Tongue (tissue), 2 donors: ENCODE results near the gene NCOR2. TPM values are rescaled to one million over a fixed set of nuclear protein-coding genes. Genes with fewer than 3 reads are reported as not detected.
A peak's percentile ranks its signal among the peaks of the same experiment; 100 is the strongest.

Experiments
- DNase-seq: peaks from one replicate; pipeline ENCODE4 v3.0.0-alpha.2; 2015
- total RNA-seq: library from RNA; depleted of rRNA; stranded (reverse); fragments of >200 nt; gene quantifications from one replicate; pipeline ENCODE4 v1.2.3, GENCODE V29; 2014

Gene NCOR2
- total RNA-seq, result 147 TPM

DNA sequence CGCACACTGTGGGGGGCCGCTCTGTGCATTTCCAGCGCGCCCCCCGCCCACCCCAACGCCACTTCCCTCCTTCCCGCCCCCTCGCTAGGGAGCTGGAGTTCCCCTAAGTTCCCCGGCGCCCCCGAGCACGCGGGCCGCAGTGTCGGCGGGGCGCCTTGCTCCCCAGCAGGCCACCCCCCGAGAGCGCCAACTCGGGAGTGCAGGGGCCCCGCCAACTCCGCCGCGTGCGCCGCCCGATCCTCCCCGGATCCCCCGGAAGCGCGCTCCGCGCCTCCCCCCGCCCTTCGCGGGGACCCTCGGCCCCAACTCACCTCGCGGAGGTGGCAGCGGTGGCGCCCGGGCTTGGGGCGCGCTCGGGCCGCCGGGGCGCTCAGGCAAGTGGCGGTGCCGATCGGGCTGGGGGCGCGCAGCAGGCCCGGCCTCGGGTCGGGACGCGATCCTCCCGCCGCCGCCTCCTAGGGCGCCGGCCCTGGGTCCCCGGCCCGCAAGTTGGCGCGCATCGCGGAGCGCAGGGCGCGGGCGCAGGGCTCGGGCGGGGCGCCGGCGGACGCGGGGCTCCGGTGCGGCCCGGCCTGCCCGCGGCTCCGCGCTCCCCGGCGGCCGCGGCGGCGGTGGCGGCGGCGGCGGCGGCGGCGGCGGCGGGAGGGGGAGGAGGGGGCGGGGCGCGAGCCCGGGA lies at the start of gene NCOR2:
TSS of gene NCOR2 (minus strand) at position 616 of the 676 bp plus-strand sequence. CDS start 72,361 bp downstream, outside the sequence.
- DNase-seq, result no peak

DNA sequence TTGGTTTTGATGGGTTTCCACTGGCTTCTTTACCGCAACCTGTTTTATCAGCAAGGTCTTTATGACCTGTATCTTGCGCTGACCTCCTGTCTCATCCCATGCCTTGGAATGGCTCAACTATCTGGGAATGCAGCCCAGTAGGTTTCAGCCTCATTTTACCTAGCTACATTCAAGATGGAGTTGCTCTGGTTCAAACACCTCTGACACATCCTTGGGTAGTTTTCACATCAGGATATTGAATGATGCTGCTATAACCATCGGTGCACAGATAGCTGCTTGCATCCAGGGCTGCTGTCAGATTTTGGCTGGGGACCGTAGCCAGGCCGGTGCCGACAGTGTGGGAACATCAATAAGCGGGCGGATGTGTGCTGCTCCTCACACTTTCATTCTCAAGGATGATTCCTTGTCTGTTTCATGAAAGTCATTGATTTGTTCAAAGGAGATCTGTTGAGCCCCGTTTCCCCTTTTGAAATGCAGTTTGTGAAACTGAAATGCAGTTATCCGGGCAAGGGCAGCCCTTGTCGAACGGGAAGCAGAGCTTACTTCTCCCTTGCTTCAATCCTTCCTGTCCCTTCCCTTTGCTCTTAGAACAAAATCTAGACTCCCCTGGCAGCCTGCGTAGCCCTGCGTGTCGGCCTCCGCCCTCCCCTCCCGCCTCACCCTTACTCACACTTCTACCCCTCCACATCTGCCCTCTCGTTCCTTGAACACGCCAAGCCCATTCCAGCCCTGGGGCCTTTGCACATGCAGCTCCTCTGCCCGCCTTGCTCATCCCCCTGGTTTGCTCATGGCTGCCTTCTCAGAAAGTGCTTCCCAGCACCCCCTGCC lies 49.2 kb upstream of the NCOR2 start:
- no peak for DNase-seq

DNA sequence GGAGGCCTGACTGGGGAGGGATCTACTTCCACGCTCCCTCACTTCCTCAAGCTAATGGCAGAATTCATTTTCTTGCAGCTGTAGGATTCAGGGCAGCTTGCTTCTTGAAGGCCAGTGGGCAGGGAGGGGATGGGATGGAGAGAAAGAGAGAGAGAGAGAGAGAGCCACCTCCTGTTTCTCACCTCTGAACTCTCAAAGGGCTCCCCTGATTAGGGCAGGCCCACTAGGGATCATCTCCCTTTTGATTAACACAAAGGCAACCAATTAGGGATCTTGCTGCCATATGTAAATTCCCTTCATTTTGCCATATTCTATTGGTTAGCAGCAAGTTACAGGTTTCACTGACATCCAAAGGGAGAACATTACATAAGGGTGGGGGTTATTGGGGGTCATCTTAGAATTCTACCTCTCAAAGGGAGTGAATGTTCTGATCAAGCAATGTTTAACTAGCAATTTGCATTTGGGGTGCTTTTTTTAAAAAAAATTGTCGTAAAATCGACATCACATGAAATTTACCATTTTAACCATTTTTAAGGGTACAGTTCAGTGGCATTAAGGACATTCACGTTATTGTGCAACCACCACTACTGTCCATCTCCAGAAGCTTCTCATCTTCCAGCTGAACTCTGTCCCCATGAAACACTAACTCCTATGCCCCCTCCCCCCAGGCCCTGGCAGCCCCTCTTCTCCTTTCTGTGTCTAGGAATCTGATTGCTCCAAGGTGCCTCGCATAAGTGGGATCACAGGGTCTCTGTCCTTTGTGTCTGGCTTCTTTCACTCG lies 47.3 kb upstream of the NCOR2 start:
- no peak for DNase-seq

DNA sequence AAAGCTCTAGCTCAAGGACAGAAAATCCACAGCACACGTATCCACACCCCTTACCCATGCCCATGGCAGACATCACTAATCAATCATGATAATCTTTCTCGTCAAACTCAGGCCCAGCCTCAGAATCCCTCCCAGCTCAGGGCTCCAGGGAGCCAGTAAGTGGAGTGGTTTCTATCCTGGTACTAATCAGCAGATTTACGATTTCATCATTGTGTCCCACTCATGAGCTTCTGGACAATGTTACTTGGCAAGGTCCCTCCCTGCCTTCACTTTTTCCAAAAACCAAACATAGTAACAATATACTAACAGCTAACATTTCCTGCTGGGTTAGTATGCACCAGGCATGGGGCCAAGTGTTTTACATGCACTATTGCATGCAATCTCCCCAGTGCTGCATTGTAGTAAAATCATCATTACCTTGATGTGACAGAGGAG lies 45.8 kb upstream of the NCOR2 start:
- peak; percentile 87 for DNase-seq

DNA sequence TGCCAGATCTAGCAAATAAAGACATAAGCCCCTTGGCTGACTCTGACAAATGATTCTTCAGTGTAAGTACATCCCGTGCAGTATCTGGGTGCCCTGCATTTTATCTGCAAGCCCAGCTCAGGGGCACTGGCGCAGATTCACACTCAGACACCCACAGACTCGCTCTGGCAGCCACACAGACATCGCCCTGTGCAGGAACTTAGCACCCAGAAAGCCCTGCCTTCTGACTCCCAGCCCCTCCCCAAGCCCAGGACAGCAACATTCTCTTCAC lies 44.9 kb upstream of the NCOR2 start:
- no peak for DNase-seq

DNA sequence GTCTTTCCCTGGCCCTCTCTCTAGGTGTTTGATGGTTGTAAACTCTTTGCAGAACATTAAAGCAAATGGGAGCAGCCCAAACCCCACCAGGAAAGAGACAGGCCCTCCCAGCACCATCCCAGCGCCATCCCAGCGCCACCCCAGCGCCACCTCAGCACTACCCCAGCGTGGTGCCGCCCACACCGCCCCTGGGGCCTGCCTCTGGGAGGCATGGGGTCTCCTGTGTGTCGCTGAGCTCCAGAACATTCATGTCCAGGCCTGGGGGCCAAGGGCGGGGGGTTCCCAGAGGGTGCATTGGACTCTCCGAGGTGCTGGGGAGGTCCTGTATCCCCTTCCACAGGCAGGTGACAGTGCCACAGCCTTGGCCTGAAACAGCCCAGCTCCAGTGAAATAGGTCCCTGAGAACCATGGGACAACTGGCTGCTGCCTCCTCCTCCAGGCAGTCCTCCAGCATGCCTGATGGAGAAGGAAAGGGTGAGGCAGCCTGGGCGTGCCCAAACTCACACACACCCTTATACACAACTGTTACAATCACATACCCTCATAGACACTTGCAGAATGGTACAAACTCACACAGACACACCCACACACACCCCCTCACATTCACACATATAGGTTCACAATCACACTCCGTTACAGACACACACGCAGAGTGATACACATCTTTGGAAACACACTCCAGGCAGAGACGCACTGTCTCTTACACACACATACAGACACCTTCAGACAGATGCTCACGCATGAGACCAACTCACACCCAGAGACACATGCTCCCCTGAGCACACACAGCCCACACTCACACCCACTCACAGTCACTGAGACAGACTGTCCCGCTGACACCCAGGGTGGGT lies 44.4 kb upstream of the NCOR2 start:
- no peak for DNase-seq

DNA sequence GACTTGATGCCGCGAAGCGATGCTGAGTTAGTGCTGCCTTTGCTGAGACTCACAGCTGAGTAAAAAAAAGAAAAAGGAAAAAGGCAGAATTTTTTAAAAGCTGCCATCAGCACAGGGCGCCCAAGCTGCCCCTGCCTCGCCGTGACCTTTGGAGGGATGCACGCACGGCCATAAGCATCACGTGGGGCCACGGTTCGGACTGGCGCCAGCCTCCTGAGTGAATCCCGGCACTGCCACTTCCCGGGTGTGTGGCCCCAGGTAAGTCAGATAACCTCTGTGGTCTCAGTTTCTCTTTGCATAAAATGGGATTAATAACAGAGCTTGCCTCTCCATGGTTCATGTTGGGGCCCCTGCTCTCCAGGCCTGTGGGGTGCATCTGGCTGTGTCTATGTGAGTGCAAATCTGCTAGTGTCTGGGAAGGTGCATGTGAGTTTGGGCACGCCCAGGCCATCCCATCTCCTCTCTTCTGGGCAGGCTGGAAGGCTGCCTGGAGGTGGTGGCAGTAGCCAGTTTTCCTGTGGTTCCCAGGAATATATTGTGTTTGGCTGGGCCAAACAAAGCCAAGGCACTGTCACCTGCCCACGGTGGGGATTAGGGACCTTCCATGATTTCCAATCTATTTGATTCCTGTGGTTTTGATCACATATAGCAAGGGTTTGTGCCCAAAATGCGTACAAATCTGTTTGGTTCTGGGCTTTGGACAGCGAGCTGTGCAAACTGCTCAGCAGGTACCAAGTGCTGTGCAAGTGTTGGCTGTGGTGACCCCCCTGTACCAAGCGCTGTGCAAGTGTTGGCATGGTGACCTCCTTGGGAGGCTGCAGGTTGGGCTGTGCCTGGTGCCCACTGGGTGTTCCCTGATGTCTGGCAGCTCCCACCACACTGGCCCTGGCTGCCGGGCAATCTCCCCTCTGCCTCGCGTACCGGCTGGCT lies 43.5 kb upstream of the NCOR2 start:
- DNase-seq, result no peak

DNA sequence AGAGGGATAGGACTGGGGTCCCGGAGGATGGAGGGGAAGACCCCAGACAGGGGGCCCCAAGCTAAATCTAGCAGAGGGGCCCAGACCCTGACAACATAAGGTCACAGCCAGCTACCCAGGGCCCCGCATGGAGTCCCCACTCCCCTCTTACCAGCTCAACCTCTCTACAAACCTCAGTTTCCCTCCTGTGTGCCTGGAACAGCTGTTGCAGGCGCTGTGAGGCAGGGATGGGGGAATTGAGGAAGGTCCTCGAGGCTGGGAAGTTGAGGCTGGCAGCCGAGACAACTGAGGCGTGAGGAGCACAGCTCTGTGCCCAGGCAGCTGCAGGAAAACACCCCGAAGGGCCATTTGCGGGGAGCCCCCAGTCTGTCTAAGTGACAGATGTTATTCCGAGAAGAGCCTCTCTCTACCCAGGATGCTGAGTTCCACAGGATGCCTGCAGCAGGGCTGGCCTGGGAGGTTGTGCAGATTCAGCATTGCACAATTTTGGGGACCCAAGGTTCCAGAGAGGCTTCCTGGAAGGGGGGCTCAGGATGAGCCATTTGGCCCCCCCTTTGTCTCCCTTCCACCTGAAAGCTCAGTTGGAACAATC lies 42.7 kb upstream of the NCOR2 start:
- no peak for DNase-seq

DNA sequence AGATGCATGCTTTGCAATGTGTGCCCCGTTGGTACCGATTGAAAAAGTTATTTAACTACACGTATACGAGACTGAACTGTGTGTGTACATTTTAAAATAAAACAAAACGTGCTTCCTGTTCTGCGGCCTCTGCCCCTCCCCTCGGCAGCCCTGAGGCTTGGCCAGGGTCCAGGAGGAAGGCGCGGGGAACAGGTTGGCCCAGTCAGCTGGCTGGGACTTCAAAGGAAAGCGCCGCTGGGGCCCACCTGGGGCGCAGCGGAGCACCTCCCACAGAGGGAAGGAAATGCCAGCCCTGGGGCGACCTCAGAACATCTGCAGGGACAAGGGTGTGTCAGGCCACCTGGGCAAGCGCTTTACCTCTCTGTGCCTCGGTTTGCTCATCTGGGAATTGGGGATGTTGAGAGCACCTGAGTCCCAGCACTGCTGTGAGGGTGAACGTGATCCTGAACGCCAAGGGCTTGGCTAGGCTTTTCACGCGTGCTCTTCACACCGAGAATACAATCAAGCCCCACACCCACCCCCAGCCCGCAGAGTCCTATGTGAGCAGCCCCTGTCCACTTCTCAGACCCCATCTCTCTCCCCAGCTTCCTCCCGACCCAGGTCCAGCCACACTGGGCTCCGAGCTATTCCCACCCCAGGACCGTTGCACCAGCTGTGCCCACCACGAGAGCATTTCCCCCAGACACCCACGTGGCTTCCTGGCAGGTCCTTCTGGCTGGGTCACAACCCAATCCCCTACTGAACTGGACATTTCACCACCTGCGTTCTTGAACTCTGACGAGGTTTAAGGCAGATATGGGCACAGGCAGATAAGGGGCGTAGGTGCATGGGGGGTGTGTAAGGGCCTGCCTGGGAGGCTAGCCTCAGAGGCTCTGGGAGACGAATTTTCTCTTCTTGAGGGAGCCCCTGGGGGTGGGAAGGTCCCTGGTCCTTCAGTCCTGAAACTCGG lies 41.9 kb upstream of the NCOR2 start:
- DNase-seq, result peak; percentile 88

DNA sequence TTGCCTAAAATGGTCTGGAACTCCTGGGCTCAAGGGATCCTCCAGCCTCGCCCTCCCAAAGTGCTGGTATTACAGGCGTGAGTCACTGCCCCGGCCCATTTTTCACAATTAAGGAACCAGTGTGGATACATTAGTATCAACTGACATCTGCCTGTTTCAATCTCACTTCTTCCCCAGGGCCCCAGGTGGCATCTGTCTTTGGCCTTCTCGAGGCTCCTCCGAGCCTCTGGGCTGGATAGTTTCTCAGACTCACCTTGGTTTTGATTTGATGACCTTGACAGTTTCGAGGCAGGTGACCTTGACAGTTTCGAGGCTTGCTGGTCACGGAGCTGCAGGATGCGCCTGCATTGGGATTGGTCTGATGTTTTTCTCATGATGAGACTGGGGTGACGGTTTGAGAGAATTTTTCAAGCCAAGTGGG lies 41.0 kb upstream of the NCOR2 start:
- no peak for DNase-seq

DNA sequence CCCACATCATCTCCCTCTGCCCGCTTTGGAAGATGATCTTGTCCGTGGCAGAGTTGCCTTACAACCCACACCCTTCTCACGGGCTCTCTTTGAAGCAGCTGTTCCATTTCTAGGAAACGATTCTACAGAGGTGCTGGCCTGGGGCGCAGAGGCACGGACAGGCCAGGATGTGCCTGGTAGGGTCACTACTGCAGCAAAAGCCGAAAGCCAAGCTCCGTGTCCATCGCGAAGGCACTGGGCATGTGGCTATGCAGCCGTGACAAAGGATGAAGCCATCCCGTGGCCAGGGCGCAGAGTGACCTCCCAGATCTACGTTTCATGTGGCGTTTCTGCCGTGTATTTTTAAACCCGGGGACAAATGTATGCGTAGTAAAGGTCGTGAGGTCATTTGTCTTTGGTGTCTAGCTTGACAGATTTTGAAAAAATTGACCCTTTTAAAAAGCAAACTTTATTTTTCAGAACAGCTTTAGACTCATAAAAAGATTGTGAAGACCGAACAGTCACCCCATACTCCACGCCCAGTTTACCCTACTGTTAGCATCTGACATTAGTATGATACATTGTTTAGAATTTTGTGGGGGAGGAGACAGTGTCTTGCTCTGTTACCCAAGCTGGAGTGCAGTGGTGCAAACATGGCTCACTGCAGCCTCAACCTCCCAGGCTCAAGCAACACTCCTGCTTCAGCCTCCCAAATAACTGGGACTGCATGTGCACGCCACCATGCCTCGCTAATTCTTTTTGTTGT lies 40.4 kb upstream of the NCOR2 start:
- no peak for DNase-seq

DNA sequence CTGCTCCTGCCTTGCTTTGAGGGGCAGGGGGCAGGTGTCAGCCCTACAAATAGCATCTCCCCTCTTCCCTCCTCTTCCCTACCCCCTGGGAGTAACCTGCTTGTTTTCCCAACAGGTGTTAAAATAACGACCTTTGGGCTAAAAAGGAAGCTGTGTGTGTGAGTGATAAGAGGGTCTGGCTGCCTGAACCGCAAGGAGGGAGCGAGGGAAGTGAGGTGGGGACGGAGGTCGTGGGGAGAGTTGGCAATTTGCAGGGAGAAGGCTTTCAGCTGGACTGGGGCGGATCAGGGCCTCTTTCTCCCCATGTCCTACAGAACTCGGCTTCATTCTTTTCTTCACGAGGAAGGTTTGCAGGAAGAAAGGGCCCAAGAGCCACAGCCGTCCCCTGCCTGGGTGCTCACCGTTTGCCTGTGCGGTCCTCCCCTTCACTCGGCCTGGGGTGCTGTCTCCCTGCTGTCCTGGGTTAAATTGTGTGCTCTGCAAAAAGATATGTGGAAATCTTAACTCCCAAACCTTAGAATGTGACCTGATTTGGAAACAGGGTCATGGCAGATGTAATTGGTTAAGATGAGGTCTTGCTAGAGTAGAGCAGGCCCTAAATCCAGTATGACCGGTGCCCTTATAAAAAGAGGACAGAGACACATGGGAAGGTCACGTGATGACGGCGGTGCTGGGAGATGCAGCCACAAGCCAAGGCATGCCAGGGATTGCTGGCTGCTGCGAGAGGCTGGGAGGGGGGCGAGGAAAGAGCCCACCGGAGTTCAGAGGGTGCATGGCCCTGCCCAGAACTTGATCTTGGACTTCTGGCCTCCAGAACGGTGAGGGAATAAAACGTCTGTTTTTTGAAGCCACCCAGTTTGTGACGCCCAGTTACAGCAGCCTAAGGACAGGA lies 38.7 kb upstream of the NCOR2 start:
- no peak for DNase-seq

DNA sequence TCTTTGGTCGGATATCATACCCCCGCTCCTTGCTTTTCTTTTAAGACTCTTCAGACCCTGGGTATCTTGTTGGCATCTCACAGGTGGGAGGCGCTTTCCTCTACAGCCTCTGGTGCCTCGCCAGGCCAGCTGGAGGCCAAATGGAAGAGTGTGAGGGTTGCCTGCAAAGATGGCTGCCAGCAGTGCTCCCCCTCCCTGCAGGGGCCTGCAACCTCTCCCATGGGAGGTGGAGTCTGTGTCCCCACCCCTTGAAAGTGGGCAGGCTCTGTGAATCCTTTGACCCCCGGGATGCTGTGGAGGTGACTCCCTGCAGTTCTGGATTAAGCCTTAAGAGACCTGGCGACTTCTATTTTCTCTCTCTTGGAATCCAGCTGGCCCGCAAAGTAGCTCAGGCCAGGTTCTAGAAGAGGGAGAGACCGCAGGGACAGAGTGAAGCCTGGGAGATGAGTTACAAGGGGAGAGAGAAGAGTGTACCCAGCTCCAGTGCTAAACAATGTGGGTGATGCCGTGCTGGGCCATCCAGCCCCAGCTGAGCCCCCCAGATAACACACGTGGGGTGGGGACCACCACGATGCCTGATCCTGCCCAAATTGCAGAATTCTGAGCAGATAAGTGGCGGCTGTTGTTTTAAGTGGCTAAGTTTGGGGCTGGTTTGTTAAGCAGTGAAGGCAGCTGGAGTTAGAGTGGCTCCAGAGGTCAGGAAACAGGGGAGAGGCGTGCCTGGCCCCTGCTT lies 37.9 kb upstream of the NCOR2 start:
- DNase-seq, result no peak

DNA sequence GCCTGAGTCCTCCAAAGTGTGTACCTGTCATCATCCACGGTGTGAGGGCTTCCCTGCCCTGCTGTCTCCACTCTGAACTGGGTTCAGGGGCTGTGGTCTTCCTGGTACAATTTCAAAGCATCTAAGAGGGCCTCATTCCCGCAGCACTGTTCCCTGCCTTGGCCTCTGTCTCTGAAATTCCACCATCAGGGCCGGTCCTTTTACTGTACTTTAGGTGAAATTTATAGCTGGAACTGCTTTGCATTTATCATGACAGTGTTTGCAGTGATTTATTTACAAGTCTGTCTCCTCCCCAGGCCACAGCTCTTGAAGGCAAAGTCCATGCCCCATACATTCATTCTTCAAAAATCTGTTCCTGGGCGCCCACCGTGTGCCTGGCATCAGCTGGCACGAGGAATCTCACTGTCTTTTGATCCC lies 36.9 kb upstream of the NCOR2 start:
- DNase-seq, result no peak

DNA sequence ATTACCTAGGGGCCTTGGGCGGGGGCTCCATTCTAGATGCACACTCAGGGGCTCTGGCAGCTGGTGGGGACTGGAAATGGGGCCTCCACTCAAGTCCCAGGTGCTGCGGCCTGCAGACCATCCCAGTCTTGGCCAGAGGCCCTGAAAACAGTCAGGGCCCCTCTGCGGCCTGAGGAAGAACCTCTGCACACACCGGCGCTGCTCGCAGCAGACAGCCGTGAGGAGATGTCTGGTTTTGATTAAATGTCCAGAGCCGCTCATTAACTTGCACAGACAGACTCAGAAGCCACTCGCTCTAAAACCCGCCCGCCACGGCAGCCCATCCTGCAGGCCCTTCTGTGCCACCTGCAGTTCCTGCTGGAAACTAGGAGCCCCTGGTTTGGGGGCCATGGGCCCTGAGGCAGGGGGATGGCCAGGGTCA lies 36.4 kb upstream of the NCOR2 start:
- peak; percentile 79 for DNase-seq

DNA sequence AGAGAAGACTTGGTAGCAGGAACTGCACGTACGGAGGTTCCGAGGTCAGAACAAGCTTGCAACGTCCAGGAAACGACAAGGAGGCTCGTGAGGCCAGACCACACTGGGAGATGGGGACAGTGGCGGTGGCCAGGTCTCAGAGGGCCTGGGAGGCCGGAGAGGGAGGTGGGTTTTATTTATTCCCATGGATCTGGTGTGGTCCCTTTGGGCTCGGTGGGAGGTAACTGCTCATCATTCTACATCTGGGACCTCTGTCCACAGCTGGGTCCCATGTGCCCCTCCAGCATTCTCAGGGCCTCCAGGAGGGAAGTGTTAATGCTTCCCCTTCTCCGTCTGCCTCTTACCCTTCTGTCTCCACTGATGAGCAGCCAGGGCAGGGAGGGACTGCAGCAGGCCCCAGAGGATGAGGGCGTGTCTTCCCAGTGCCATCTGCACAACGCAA lies 35.7 kb upstream of the NCOR2 start:
- DNase-seq, result no peak

DNA sequence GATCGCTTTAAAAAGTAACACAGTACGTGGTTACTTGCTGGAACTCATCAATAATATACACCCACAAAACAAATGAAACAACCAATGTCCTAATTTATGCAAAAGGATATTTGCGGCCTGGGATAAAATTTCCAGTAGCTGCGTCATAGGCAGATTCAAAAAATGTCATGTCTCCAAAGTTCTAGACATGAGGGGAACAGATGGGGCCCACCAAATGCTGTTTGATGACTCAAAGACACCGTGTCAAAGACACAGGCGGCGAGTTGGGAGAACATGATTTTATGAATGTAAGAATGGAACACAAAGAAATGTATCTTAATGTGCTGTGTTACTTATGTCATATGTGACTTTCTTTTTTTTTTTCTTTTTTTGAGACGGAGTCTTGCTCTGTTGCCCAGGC lies 34.3 kb upstream of the NCOR2 start:
- DNase-seq, result no peak
